Measurements from ENCODE around the gene WDR18. TPM values are rescaled to one million over a fixed set of nuclear protein-coding genes. Genes with fewer than 3 reads are reported as not detected.

The WDR18 gene
- total RNA-seq, 2 experiments from 2014 or later = 45.1 to 54.3 TPM

GRCh38 chr19:964761-965694 lies 19.1 kb upstream of the WDR18 start:
- Mint-ChIP-seq H3K36me3 (peaks cover 33% of the 10 kb centered on the region), H3K4me1 (peaks cover 2% of the 10 kb centered on the region), H3K27me3 (no peaks in the 10 kb centered on the region), H3K27ac (no peak overlapping the region), H3K9me3 (peaks cover 3% of the 10 kb centered on the region), H3K4me3 (no peak overlapping the region)
- POLR2A ChIA-PET = no interaction called here
- no peak for DNase-seq
- no peak for ATAC-seq (ENCODE audit: low read depth)

- peaks cover 45% of the 10 kb centered on the region for H3K36me3 Mint-ChIP-seq
- no peak overlapping the region for H3K27ac Mint-ChIP-seq
- DNase-seq (no peak), ATAC-seq (ENCODE audit: low read depth) (no peak)
- H3K9me3 Mint-ChIP-seq = peaks cover 8% of the 10 kb centered on the region
- POLR2A ChIA-PET = interaction anchor here (0.7 to 0.9 kb wide), 2 partner anchors 15 to 286 kb away, joined by 3 to 5 read pairs; no protein-coding TSS in a partner anchor
- H3K4me3 Mint-ChIP-seq = no peak overlapping the region
- peaks cover 2% of the 10 kb centered on the region for H3K4me1 Mint-ChIP-seq
- no peaks in the 10 kb centered on the region for H3K27me3 Mint-ChIP-seq
These were observed 17.6 kb upstream of the WDR18 start for GRCh38 chr19:966485-967088.

- Mint-ChIP-seq H3K27me3 (no peaks in the 10 kb centered on the region), H3K4me1 (no peaks in the 10 kb centered on the region), H3K9me3 (peaks cover 5% of the 10 kb centered on the region), H3K36me3 (peaks cover 40% of the 10 kb centered on the region), H3K27ac (no peak overlapping the region), H3K4me3 (no peak overlapping the region)
- POLR2A ChIA-PET = no interaction called here
- ATAC-seq (ENCODE audit: low read depth) = no peak
- DNase-seq = no peak
These were observed 13.4 kb upstream of the WDR18 start for GRCh38 chr19:970695-971094.

- ATAC-seq (ENCODE audit: low read depth) = no peak
- H3K9me3 Mint-ChIP-seq = peaks cover 5% of the 10 kb centered on the region
- H3K4me1 Mint-ChIP-seq = no peaks in the 10 kb centered on the region
- peaks cover 36% of the 10 kb centered on the region for H3K36me3 Mint-ChIP-seq
- POLR2A ChIA-PET = no interaction called here
- H3K27me3 Mint-ChIP-seq = no peaks in the 10 kb centered on the region
- H3K27ac Mint-ChIP-seq = no peak overlapping the region
- no peak for DNase-seq
- no peak overlapping the region for H3K4me3 Mint-ChIP-seq
These were observed 12.3 kb upstream of the WDR18 start for GRCh38 chr19:971795-972194.

GRCh38 chr19:972281-972680 lies 11.9 kb upstream of the WDR18 start:
- POLR2A ChIA-PET = no interaction called here

GRCh38 chr19:973726-974563 lies 10.2 kb upstream of the WDR18 start:
- ATAC-seq (ENCODE audit: low read depth) (no peak), DNase-seq (no peak)
- Mint-ChIP-seq H3K27ac (no peak overlapping the region), H3K27me3 (no peaks in the 10 kb centered on the region), H3K4me3 (no peak overlapping the region), H3K4me1 (no peaks in the 10 kb centered on the region), H3K36me3 (peaks cover 23% of the 10 kb centered on the region), H3K9me3 (peaks cover 5% of the 10 kb centered on the region)
- POLR2A ChIA-PET = interaction anchor here (0.6 kb wide), 1 partner anchor 10 kb away, joined by 3 read pairs; the partner anchor contains the start of gene WDR18

More at GRCh38 chr19:972281-972680, 11.9 kb upstream of the WDR18 start:
- peaks cover 33% of the 10 kb centered on the region for H3K36me3 Mint-ChIP-seq
- H3K4me1 Mint-ChIP-seq = no peaks in the 10 kb centered on the region
- no peaks in the 10 kb centered on the region for H3K27me3 Mint-ChIP-seq
- H3K4me3 Mint-ChIP-seq = no peak overlapping the region
- H3K9me3 Mint-ChIP-seq = peaks cover 5% of the 10 kb centered on the region
- no peak for ATAC-seq (ENCODE audit: low read depth)
- no peak overlapping the region for H3K27ac Mint-ChIP-seq
- no peak for DNase-seq

- Mint-ChIP-seq H3K4me3 (no peak overlapping the region), H3K4me1 (no peaks in the 10 kb centered on the region), H3K36me3 (peaks cover 20% of the 10 kb centered on the region), H3K9me3 (peaks cover 5% of the 10 kb centered on the region), H3K27me3 (no peaks in the 10 kb centered on the region), H3K27ac (no peak overlapping the region)
- POLR2A ChIA-PET = no interaction called here
- DNase-seq (no peak), ATAC-seq (ENCODE audit: low read depth) (no peak)
These were observed 9.4 kb upstream of the WDR18 start for GRCh38 chr19:974564-975257.

GRCh38 chr19:976476-976875 lies 7.7 kb upstream of the WDR18 start:
- Mint-ChIP-seq H3K4me3 (no peak overlapping the region), H3K27ac (no peak overlapping the region), H3K4me1 (no peaks in the 10 kb centered on the region), H3K27me3 (no peaks in the 10 kb centered on the region), H3K36me3 (peaks cover 8% of the 10 kb centered on the region), H3K9me3 (no peaks in the 10 kb centered on the region)
- POLR2A ChIA-PET = no interaction called here
- DNase-seq (no peak), ATAC-seq (ENCODE audit: low read depth) (no peak)

- H3K4me3 Mint-ChIP-seq = no peak overlapping the region
- peaks cover 5% of the 10 kb centered on the region for H3K36me3 Mint-ChIP-seq
- H3K4me1 Mint-ChIP-seq = no peaks in the 10 kb centered on the region
- H3K9me3 Mint-ChIP-seq = no peaks in the 10 kb centered on the region
- H3K27me3 Mint-ChIP-seq = no peaks in the 10 kb centered on the region
- no peak overlapping the region for H3K27ac Mint-ChIP-seq
- DNase-seq = no peak
- ATAC-seq (ENCODE audit: low read depth) = peak; percentile 16
- POLR2A ChIA-PET = no interaction called here
These were observed 7.1 kb upstream of the WDR18 start for GRCh38 chr19:977058-977464.

GRCh38 chr19:979318-979741 lies 4.8 kb upstream of the WDR18 start:
- POLR2A ChIA-PET = no interaction called here
- ATAC-seq (ENCODE audit: low read depth) = no peak
- DNase-seq = no peak
- no peak overlapping the region for H3K27ac Mint-ChIP-seq
- no peaks in the 10 kb centered on the region for H3K27me3 Mint-ChIP-seq
- H3K4me3 Mint-ChIP-seq = no peak overlapping the region
- H3K4me1 Mint-ChIP-seq = no peaks in the 10 kb centered on the region
- no peaks in the 10 kb centered on the region for H3K9me3 Mint-ChIP-seq
- peaks cover 1% of the 10 kb centered on the region for H3K36me3 Mint-ChIP-seq

- Mint-ChIP-seq H3K4me3 (no peak overlapping the region), H3K27ac (no peak overlapping the region), H3K36me3 (peaks cover 2% of the 10 kb centered on the region), H3K9me3 (no peaks in the 10 kb centered on the region), H3K27me3 (no peaks in the 10 kb centered on the region), H3K4me1 (peaks cover 5% of the 10 kb centered on the region)
- ATAC-seq (ENCODE audit: low read depth) (no peak), DNase-seq (no peak)
- POLR2A ChIA-PET = no interaction called here
These were observed 3.8 kb upstream of the WDR18 start for GRCh38 chr19:980133-980998.

GRCh38 chr19:982567-983170 lies 1.5 kb upstream of the WDR18 start:
- POLR2A ChIA-PET = no interaction called here
- Mint-ChIP-seq H3K4me1 (peaks cover 8% of the 10 kb centered on the region), H3K27me3 (no peaks in the 10 kb centered on the region), H3K36me3 (peaks cover 2% of the 10 kb centered on the region), H3K27ac (no peak overlapping the region), H3K4me3 (no peak overlapping the region), H3K9me3 (no peaks in the 10 kb centered on the region)
- peak; percentile 93 for DNase-seq
- ATAC-seq (ENCODE audit: low read depth) = peak; percentile 81
